Head of caudate nucleus (tissue), 42 donors: ENCODE results near the gene RNF227.

Source experiments
- DNase-seq, 42 donors: peaks; one replicate each; pipeline versions ENCODE4 v3.0.0 to v3.0.0-alpha.2; 2020 to 2021; ENCODE audit warnings: mixed read lengths in 7 of 42
- intact Hi-C: fragments of 100-400 bp; cut with DNase I; formaldehyde crosslinking; loops from one replicate; pipeline ENCODE4 v1.15.0; 2022

RNF227 gene

GRCh38 chr17:7897090-7897489 is 19.0 kb downstream of the RNF227 start:
- DNase-seq, result no peak
- intact Hi-C loops, result loop anchor here (2.0 kb wide), 1 partner anchor 34 kb away; no protein-coding TSS in a partner anchor

- DNase-seq, result peak in 33 of 42 donors; percentile 13 to 83 (median 49)
- intact Hi-C loops, result no loop called here
Observed at GRCh38 chr17:7894866-7895265, 21.2 kb downstream of the RNF227 start.

- no peak for DNase-seq
- intact Hi-C loops, result no loop called here
Observed at GRCh38 chr17:7894226-7894625, 21.9 kb downstream of the RNF227 start.

- DNase-seq, result no peak
- intact Hi-C loops, result no loop called here
Observed at GRCh38 chr17:7893187-7893880, 22.8 kb downstream of the RNF227 start.

- DNase-seq, result peak; percentile 92 to 99 (median 97)
- intact Hi-C loops, result loop anchor here (5.0 kb wide), 1 partner anchor 52 kb away; no protein-coding TSS in a partner anchor
Observed at GRCh38 chr17:7889166-7889955, 26.7 kb downstream of the RNF227 start.

- intact Hi-C loops, result loop anchor here (5.0 kb wide), 1 partner anchor 51 kb away; no protein-coding TSS in a partner anchor
- peak in 35 of 42 donors; percentile 16 to 70 (median 48) for DNase-seq
Observed at GRCh38 chr17:7888184-7888920, 27.7 kb downstream of the RNF227 start, which contains the start of gene CHD3. Gene CHD3 (plus strand): TSS chr17:7888789. CDS start chr17:7889001, 212 bp downstream.

GRCh38 chr17:7887482-7888183 is 28.5 kb downstream of the RNF227 start:
- intact Hi-C loops, result loop anchor here (5.0 kb wide), 1 partner anchor 50 kb away; no protein-coding TSS in a partner anchor
- DNase-seq, result peak; percentile 77 to 98 (median 92)

- intact Hi-C loops, result loop anchor here (5.0 kb wide), 1 partner anchor 50 kb away; no protein-coding TSS in a partner anchor
- DNase-seq, result no peak
Observed at GRCh38 chr17:7887038-7887481, 29.0 kb downstream of the RNF227 start.

GRCh38 chr17:7886227-7887037 is 29.7 kb downstream of the RNF227 start:
- intact Hi-C loops, result loop anchor here (5.0 kb wide), 1 partner anchor 49 kb away; no protein-coding TSS in a partner anchor
- peak in 26 of 42 donors; percentile 5 to 55 (median 28) for DNase-seq

- intact Hi-C loops, result loop anchor here (5.0 kb wide), 1 partner anchor 48 kb away; no protein-coding TSS in a partner anchor
- peak in 31 of 42 donors; percentile 13 to 78 (median 33) for DNase-seq
Observed at GRCh38 chr17:7885367-7886226, 30.5 kb downstream of the RNF227 start.

GRCh38 chr17:7884581-7885366 is 31.3 kb downstream of the RNF227 start:
- intact Hi-C loops, result loop anchor here (5.0 kb wide), 1 partner anchor 47 kb away; no protein-coding TSS in a partner anchor
- peak in 12 of 42 donors; percentile 8 to 52 (median 36) for DNase-seq

- intact Hi-C loops, result no loop called here
- no peak for DNase-seq
Observed at GRCh38 chr17:7883781-7884386, 32.2 kb downstream of the RNF227 start.

GRCh38 chr17:7882629-7883028 is 33.5 kb downstream of the RNF227 start:
- no peak for DNase-seq
- intact Hi-C loops, result no loop called here

GRCh38 chr17:7882068-7882467 is 34.0 kb downstream of the RNF227 start:
- intact Hi-C loops, result no loop called here
- DNase-seq, result peak in 2 of 42 donors; percentile 17 to 33
